ENCODE results near the gene ZNF408. TPM values are rescaled to one million over a fixed set of nuclear protein-coding genes. Genes with fewer than 3 reads are reported as not detected.

The ZNF408 gene
- total RNA-seq, 1 experiment from 2014 or later, result 7.4 TPM

DNA sequence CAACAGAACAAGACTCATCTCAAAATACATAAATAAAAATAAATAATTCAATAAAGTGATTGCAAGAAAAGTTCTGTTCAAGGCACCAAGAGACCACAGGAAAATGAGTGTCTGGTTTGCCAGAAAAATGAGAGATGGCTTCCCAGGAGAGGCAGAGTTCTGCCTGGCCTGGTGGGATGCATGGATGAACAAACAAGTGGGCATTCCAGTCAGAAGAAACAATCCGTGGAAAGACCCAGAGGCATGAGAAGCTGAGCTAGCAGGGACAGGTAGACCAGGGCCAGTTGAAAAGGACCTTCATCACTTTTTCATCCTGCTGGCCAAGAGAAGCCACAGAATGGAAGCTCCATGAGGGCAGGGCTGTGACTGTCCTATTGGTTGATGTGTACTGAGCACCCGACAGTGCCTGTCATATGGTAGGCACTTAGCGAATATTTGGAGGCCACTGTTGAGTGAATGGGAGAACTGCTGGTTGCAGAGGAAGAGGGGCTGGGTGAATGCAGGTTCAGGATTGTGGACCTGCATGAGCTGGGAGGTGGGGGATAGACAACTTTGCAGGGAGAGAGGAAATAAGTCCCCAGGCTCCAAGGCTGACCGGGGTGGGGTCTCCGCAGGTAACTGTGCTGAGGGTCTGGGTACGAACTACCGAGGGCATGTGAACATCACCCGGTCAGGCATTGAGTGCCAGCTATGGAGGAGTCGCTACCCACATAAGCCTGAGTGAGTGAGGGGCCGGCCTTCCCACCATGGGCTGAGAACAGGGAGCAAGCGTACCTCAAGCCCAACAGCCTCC lies 21.9 kb downstream of the ZNF408 start:
- H3K4me3 ChIP-seq (ENCODE audit: low read length), result no peak overlapping the region
- no peaks in the 10 kb centered on the region for H3K9me3 ChIP-seq (ENCODE audit: low read length)
- H3K4me2 ChIP-seq (ENCODE audit: low read depth, low read length, poor library complexity, severe bottlenecking), result no peak overlapping the region
- no peaks in the 10 kb centered on the region for H4K20me1 ChIP-seq (ENCODE audit: insufficient read depth, low read depth, low read length)
- no peaks in the 10 kb centered on the region for H3K9me2 ChIP-seq (replicated peaks; ENCODE audit: insufficient read depth, low read length)
- H3K27ac ChIP-seq (ENCODE audit: low read length), result no peak overlapping the region
- H2AFZ ChIP-seq (ENCODE audit: low read length), result no peak overlapping the region
- H3K27me3 ChIP-seq (ENCODE audit: low read length), result no peaks in the 10 kb centered on the region
- no peak for DNase-seq
- peaks cover 8% of the 10 kb centered on the region for H3K4me1 ChIP-seq (ENCODE audit: low read length)
- no peaks in the 10 kb centered on the region for H3K79me2 ChIP-seq (ENCODE audit: low read length)
- H3K36me3 ChIP-seq (ENCODE audit: insufficient read depth, low read length), result no peaks in the 10 kb centered on the region
- no peak overlapping the region for H3K9ac ChIP-seq (ENCODE audit: low read length)

DNA sequence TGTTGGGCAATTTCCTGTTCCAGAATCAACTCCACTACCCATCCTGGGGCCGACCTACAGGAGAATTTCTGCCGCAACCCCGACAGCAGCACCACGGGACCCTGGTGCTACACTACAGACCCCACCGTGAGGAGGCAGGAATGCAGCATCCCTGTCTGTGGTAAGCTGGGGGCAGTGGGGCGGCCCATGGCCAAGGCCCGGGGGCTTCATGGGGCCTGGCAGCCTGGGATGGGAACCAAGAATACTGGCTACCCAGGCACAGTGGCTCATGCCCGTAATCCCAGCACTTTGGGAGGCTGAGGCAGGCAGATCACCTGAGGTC lies 22.5 kb downstream of the ZNF408 start:
- Histone ChIP-seq H3K27me3 (ENCODE audit: low read length) (no peaks in the 10 kb centered on the region), H3K4me2 (ENCODE audit: low read depth, low read length, poor library complexity, severe bottlenecking) (no peak overlapping the region), H4K20me1 (ENCODE audit: insufficient read depth, low read depth, low read length) (no peaks in the 10 kb centered on the region), H3K27ac (ENCODE audit: low read length) (no peak overlapping the region), H3K9me3 (ENCODE audit: low read length) (no peaks in the 10 kb centered on the region), H3K9me2 (replicated peaks; ENCODE audit: insufficient read depth, low read length) (no peaks in the 10 kb centered on the region), H2AFZ (ENCODE audit: low read length) (no peak overlapping the region), H3K4me1 (ENCODE audit: low read length) (peaks cover 8% of the 10 kb centered on the region), H3K79me2 (ENCODE audit: low read length) (no peaks in the 10 kb centered on the region), H3K4me3 (ENCODE audit: low read length) (no peak overlapping the region), H3K36me3 (ENCODE audit: insufficient read depth, low read length) (no peaks in the 10 kb centered on the region), H3K9ac (ENCODE audit: low read length) (no peak overlapping the region)
- no peak for DNase-seq

DNA sequence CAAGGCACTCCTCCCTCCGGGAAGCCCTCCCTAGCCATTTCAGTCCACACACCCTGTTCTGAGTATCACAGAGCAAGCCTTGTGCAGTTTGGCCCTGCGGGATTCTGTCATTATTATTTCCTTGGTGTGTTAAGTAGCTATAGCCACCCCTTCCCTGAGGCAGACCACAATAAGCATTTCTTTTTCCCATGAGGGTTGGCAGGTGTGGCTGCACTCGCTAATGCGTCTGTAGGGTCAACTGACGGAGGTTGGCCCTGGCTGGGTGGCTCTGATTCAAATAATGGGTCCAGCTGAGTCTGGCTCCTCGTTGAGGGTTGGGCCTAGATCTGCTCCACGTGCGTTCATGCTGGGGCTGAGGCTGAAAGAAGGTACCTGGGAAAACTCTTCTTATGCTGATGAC lies 23.3 kb downstream of the ZNF408 start:
- Histone ChIP-seq H2AFZ (ENCODE audit: low read length) (peak overlapping the region; percentile 42; the same call in 1 of the 2 replicates), H3K79me2 (ENCODE audit: low read length) (no peaks in the 10 kb centered on the region)

DNA sequence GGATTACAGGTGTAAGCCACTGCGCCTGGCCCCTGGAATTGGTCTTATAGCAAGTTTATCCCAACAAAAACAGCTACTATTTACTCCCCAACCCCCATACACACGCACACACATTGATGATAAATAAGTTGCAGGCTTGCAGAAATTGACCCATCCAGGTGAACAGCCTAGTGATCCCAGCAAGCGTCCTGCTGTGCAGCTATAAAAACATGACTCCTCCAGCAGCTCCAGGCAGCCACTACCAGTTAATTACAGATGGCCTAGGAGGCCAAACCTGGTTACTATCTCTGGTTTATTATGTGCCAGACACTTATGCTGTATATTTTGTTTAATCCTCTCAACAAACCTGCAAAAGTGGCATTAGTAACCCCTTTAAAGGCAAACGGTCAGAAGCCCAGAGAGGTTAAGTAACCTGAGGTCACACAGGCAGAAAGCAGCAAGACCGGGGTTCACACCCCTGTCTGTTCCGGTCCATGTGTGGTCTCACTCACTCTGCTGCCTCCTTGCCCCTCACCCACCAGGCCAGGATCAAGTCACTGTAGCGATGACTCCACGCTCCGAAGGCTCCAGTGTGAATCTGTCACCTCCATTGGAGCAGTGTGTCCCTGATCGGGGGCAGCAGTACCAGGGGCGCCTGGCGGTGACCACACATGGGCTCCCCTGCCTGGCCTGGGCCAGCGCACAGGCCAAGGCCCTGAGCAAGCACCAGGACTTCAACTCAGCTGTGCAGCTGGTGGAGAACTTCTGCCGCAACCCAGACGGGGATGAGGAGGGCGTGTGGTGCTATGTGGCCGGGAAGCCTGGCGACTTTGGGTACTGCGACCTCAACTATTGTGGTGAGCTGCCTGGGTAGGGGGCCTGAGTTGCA lies 24.7 kb downstream of the ZNF408 start:
- no peak overlapping the region for H3K4me2 ChIP-seq (ENCODE audit: low read depth, low read length, poor library complexity, severe bottlenecking)
- no peaks in the 10 kb centered on the region for H4K20me1 ChIP-seq (ENCODE audit: insufficient read depth, low read depth, low read length)
- H3K4me1 ChIP-seq (ENCODE audit: low read length), result peaks cover 8% of the 10 kb centered on the region
- H3K36me3 ChIP-seq (ENCODE audit: insufficient read depth, low read length), result no peaks in the 10 kb centered on the region
- H3K4me3 ChIP-seq (ENCODE audit: low read length), result no peak overlapping the region
- no peak overlapping the region for H3K9ac ChIP-seq (ENCODE audit: low read length)
- H3K9me3 ChIP-seq (ENCODE audit: low read length), result no peaks in the 10 kb centered on the region
- H3K9me2 ChIP-seq (replicated peaks; ENCODE audit: insufficient read depth, low read length), result no peaks in the 10 kb centered on the region
- no peaks in the 10 kb centered on the region for H3K27me3 ChIP-seq (ENCODE audit: low read length)
- no peak for DNase-seq
- no peak overlapping the region for H3K27ac ChIP-seq (ENCODE audit: low read length)
- no peaks in the 10 kb centered on the region for H3K79me2 ChIP-seq (ENCODE audit: low read length)
- no peak overlapping the region for H2AFZ ChIP-seq (ENCODE audit: low read length)

More for the DNA sequence above, 23.3 kb downstream of the ZNF408 start:
- Histone ChIP-seq H3K4me2 (ENCODE audit: low read depth, low read length, poor library complexity, severe bottlenecking) (no peak overlapping the region), H3K4me1 (ENCODE audit: low read length) (peaks cover 8% of the 10 kb centered on the region), H3K9me2 (replicated peaks; ENCODE audit: insufficient read depth, low read length) (no peaks in the 10 kb centered on the region), H3K9me3 (ENCODE audit: low read length) (no peaks in the 10 kb centered on the region), H3K9ac (ENCODE audit: low read length) (no peak overlapping the region), H3K4me3 (ENCODE audit: low read length) (no peak overlapping the region), H3K36me3 (ENCODE audit: insufficient read depth, low read length) (no peaks in the 10 kb centered on the region), H4K20me1 (ENCODE audit: insufficient read depth, low read depth, low read length) (no peaks in the 10 kb centered on the region), H3K27me3 (ENCODE audit: low read length) (no peaks in the 10 kb centered on the region), H3K27ac (ENCODE audit: low read length) (no peak overlapping the region)
- no peak for DNase-seq

DNA sequence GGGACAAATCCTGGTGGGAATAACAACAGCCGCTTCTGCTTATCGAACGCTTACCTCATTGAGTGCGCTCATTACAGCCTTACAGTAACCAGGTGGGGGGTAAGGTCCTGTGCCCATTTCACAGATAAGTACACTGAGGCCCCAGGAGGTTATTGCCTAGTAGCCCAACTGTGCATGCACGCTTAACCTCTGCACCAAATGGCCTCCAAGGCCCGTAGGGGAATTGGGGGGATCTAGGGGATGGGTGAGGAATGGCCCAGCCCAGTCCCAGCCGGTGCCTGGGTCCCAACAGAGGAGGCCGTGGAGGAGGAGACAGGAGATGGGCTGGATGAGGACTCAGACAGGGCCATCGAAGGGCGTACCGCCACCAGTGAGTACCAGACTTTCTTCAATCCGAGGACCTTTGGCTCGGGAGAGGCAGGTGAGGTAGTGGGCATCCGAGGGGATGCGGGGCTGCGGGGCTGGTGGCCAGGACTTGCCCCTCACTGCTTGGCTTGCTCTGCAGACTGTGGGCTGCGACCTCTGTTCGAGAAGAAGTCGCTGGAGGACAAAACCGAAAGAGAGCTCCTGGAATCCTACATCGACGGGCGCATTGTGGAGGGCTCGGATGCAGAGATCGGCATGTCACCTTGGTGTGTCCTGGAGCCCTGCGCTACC lies 25.5 kb downstream of the ZNF408 start:
- H3K79me2 ChIP-seq (ENCODE audit: low read length), result no peaks in the 10 kb centered on the region
- no peaks in the 10 kb centered on the region for H3K9me3 ChIP-seq (ENCODE audit: low read length)
- no peak overlapping the region for H3K4me3 ChIP-seq (ENCODE audit: low read length)
- no peak overlapping the region for H3K9ac ChIP-seq (ENCODE audit: low read length)
- H3K9me2 ChIP-seq (replicated peaks; ENCODE audit: insufficient read depth, low read length), result no peaks in the 10 kb centered on the region
- no peak overlapping the region for H3K4me2 ChIP-seq (ENCODE audit: low read depth, low read length, poor library complexity, severe bottlenecking)
- DNase-seq, result no peak
- no peak overlapping the region for H3K27ac ChIP-seq (ENCODE audit: low read length)
- no peaks in the 10 kb centered on the region for H3K36me3 ChIP-seq (ENCODE audit: insufficient read depth, low read length)
- no peak overlapping the region for H2AFZ ChIP-seq (ENCODE audit: low read length)
- H3K27me3 ChIP-seq (ENCODE audit: low read length), result no peaks in the 10 kb centered on the region
- H3K4me1 ChIP-seq (ENCODE audit: low read length), result peaks cover 8% of the 10 kb centered on the region
- no peaks in the 10 kb centered on the region for H4K20me1 ChIP-seq (ENCODE audit: insufficient read depth, low read depth, low read length)

DNA sequence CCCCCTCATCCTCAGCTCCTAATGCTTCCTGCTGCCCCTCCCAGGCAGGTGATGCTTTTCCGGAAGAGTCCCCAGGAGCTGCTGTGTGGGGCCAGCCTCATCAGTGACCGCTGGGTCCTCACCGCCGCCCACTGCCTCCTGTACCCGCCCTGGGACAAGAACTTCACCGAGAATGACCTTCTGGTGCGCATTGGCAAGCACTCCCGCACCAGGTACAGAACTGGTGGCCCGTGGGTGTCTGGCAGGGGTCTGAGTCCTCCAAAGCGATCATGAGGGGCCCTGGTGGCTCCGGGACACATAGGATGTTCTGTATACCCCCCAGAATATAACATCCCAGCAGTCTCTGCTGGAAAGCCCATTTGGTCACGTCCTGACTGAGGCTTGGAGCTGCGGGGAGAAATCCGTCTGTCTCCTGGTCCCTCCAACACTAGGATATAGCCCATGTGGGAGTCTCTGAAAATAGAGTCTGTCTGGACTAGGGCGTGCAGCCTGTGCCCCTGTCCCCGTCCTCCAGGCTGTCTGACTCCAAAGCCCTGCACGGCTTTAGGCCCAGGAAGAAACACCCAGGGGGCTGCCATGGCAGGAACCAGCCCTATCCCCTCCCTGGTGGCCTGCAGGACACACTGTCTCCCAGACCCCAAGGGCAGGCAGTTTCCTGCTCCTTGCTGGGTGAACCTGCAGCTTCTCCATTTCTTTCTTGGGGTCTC lies 27.3 kb downstream of the ZNF408 start:
- Histone ChIP-seq H4K20me1 (ENCODE audit: insufficient read depth, low read depth, low read length) (no peaks in the 10 kb centered on the region), H3K4me2 (ENCODE audit: low read depth, low read length, poor library complexity, severe bottlenecking) (no peak overlapping the region), H3K9ac (ENCODE audit: low read length) (no peak overlapping the region), H2AFZ (ENCODE audit: low read length) (no peak overlapping the region), H3K79me2 (ENCODE audit: low read length) (no peaks in the 10 kb centered on the region), H3K27me3 (ENCODE audit: low read length) (no peaks in the 10 kb centered on the region), H3K9me2 (replicated peaks; ENCODE audit: insufficient read depth, low read length) (no peaks in the 10 kb centered on the region), H3K9me3 (ENCODE audit: low read length) (no peaks in the 10 kb centered on the region), H3K4me1 (ENCODE audit: low read length) (peaks cover 8% of the 10 kb centered on the region), H3K27ac (ENCODE audit: low read length) (no peak overlapping the region), H3K36me3 (ENCODE audit: insufficient read depth, low read length) (no peaks in the 10 kb centered on the region), H3K4me3 (ENCODE audit: low read length) (no peak overlapping the region)
- DNase-seq, result no peak

DNA sequence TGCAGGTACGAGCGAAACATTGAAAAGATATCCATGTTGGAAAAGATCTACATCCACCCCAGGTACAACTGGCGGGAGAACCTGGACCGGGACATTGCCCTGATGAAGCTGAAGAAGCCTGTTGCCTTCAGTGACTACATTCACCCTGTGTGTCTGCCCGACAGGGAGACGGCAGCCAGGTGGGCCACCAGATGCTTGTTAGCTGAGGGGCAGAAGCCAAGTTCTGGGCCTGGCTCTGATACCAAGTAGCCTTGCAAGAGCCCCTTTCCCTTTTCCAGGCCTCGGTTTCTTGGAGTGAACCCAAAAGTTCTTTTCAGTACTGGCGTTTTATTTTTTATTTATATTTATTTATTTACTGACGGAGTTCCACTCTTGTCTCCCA lies 27.8 kb downstream of the ZNF408 start:
- no peaks in the 10 kb centered on the region for H3K36me3 ChIP-seq (ENCODE audit: insufficient read depth, low read length)
- H2AFZ ChIP-seq (ENCODE audit: low read length), result no peak overlapping the region
- no peak overlapping the region for H3K4me2 ChIP-seq (ENCODE audit: low read depth, low read length, poor library complexity, severe bottlenecking)
- no peaks in the 10 kb centered on the region for H3K9me3 ChIP-seq (ENCODE audit: low read length)
- H3K9ac ChIP-seq (ENCODE audit: low read length), result no peak overlapping the region
- H3K4me1 ChIP-seq (ENCODE audit: low read length), result peaks cover 8% of the 10 kb centered on the region
- DNase-seq, result no peak
- no peaks in the 10 kb centered on the region for H3K79me2 ChIP-seq (ENCODE audit: low read length)
- H3K9me2 ChIP-seq (replicated peaks; ENCODE audit: insufficient read depth, low read length), result no peaks in the 10 kb centered on the region
- no peaks in the 10 kb centered on the region for H3K27me3 ChIP-seq (ENCODE audit: low read length)
- no peak overlapping the region for H3K4me3 ChIP-seq (ENCODE audit: low read length)
- H3K27ac ChIP-seq (ENCODE audit: low read length), result no peak overlapping the region
- H4K20me1 ChIP-seq (ENCODE audit: insufficient read depth, low read depth, low read length), result no peaks in the 10 kb centered on the region
